ENCODE data around the gene MAP1LC3B2.

The MAP1LC3B2 gene

DNA sequence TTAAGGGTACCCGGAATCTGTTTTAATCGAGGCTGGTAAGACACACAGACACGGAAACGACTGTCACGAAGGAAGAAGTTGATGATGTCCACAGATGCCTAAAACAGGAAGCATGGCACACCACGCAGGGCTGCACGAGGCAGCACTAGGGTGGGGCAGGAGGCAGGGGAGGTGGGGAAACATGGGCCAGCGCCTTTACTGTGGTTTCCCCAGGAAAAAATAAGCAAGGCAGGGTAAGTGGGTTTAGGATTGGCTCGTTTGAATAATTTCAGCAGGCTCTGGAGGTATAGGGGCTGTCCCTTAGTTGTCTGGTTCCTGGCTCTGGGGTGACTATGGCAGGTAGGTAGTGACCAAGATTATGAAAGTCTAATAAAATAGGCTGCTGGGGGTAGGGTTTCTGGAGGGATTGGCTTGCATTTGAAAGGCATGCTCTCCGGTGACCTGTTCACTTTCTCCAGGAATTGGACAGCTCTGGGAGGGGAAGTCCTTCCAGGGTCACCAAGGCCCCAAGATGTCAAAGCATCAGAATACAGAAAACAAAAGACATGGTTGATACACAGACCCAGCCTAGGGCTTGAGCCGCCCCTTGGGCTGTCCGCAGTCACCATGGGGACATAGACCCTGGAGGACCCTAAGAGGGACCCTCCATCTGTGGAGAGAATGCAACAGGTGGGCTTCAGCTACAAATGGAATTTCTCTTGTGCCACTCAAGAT, 35.3 kb downstream of the MAP1LC3B2 start:
- H3K4me3 Mint-ChIP-seq: peak overlapping the region; percentile 31
- peaks cover 46% of the 10 kb centered on the region for H3K4me1 Mint-ChIP-seq
- no peaks in the 10 kb centered on the region for H3K27me3 Mint-ChIP-seq
- H3K36me3 Mint-ChIP-seq: no peaks in the 10 kb centered on the region
- H3K9me3 Mint-ChIP-seq: no peaks in the 10 kb centered on the region
- peak overlapping the region; percentile 79 for H3K27ac Mint-ChIP-seq

DNA sequence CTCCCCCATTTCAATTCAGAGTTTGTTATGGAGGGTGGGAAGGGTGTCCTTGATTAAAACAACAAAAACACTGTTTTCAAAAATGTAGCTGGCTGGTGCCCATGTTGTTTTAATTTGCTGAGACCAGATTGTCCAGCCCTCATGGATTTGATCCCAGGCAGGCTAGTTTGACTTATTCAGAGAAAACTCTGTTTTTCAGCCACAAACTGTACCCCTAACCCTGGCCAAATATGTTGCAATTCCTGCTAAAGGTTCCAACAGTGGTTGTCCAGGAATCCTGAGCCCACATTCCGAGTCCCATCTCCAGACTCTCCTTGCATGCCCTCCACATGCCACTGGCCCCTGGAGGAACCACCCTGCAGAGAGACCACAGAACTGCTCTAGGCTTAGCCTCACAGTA, 36.0 kb downstream of the MAP1LC3B2 start:
- H3K27ac Mint-ChIP-seq: no peak overlapping the region
- H3K36me3 Mint-ChIP-seq: no peaks in the 10 kb centered on the region
- H3K4me3 Mint-ChIP-seq: no peak overlapping the region
- H3K27me3 Mint-ChIP-seq: no peaks in the 10 kb centered on the region
- H3K9me3 Mint-ChIP-seq: no peaks in the 10 kb centered on the region
- peaks cover 49% of the 10 kb centered on the region for H3K4me1 Mint-ChIP-seq

DNA sequence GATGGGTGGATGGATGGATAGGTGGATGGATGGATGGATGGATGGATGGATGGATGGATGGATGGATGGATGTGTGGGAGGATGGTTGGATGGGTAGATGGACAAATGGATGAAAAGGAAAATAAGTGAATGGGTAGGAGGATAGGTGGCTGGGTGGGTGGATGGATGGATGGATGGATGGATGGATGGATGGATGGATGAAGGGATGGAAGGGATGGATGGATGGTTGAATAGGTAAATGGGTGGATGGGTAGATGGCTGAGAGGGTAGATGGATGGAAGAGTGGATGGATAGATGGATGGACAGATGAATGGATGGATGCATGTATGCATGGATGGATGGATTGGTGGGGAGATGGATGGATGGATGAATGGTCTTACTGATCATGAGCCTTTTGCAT, 36.5 kb downstream of the MAP1LC3B2 start:
- Mint-ChIP-seq H3K4me1 (peaks cover 49% of the 10 kb centered on the region), H3K9me3 (no peaks in the 10 kb centered on the region), H3K27me3 (no peaks in the 10 kb centered on the region), H3K27ac (no peak overlapping the region), H3K36me3 (no peaks in the 10 kb centered on the region), H3K4me3 (no peak overlapping the region)

DNA sequence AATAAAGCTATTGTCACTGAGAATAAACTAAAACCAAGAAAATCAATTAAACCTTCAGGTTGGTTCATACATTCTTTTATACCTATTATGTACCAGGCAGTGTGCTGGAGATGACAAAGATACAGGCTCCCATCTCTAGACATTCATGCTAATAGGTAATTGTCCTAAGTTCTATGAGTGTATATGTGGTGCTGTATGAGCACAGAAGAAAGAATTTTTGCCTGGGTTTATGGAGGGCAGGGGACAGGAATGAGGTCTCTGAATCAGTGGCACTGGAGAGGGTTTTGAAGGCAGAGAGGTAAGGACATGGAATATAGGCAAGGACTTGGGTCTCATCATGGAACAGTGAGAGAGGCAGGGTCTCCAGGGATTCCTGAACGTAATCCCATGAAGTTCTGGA, 38.7 kb downstream of the MAP1LC3B2 start:
- no peak overlapping the region for H3K27ac Mint-ChIP-seq
- H3K9me3 Mint-ChIP-seq: no peaks in the 10 kb centered on the region

DNA sequence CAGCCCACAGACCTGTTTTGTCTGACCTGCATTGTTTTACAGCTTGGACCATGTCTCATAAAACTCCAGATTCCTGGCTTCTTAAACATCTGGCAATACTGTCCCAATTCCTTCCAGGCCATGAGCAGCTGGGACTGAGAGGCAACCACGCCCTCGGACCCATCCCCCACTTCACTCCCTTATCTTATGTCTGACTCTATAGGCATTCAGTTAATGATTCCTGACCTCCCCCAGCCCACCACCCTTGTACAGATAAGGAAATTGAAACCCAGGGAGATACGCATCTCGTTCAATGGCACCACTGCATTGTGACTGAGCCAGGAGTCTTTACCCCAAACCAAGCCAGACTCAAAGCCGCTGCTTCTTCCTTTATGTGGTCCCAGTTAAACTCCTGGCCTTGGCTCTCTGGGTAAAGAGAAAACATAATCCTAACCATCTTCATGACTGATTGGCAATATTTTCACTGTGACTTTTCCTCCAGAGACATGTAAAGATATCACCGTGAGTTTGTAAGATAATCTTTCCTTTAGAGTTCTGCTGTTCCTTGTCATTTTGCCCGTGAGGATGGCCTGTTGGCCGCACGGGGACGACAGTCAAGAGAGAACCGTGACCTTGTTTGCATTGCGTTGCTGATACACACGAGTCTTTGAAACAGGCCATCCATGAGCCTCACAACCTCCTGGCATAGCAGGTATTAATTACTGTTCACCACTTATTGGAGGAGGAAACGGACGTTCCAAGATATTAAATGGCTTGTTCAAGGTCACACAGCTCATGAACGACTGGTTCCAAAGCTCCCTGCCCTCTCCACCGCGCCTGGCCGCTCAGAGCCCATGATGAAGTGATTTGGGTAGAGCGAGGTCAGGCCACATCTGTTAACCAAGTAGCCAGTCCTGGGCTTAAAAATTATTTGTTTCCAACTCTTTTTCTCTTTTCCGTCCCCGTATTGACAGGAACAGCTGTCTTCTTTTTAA, 39.4 kb downstream of the MAP1LC3B2 start:
- Mint-ChIP-seq H3K9me3 (no peaks in the 10 kb centered on the region), H3K4me1 (peaks cover 37% of the 10 kb centered on the region), H3K4me3 (no peak overlapping the region), H3K27ac (no peak overlapping the region), H3K27me3 (no peaks in the 10 kb centered on the region), H3K36me3 (no peaks in the 10 kb centered on the region)

More for the DNA sequence above, 38.7 kb downstream of the MAP1LC3B2 start:
- no peak overlapping the region for H3K4me3 Mint-ChIP-seq
- no peaks in the 10 kb centered on the region for H3K27me3 Mint-ChIP-seq
- no peaks in the 10 kb centered on the region for H3K36me3 Mint-ChIP-seq
- peaks cover 37% of the 10 kb centered on the region for H3K4me1 Mint-ChIP-seq

DNA sequence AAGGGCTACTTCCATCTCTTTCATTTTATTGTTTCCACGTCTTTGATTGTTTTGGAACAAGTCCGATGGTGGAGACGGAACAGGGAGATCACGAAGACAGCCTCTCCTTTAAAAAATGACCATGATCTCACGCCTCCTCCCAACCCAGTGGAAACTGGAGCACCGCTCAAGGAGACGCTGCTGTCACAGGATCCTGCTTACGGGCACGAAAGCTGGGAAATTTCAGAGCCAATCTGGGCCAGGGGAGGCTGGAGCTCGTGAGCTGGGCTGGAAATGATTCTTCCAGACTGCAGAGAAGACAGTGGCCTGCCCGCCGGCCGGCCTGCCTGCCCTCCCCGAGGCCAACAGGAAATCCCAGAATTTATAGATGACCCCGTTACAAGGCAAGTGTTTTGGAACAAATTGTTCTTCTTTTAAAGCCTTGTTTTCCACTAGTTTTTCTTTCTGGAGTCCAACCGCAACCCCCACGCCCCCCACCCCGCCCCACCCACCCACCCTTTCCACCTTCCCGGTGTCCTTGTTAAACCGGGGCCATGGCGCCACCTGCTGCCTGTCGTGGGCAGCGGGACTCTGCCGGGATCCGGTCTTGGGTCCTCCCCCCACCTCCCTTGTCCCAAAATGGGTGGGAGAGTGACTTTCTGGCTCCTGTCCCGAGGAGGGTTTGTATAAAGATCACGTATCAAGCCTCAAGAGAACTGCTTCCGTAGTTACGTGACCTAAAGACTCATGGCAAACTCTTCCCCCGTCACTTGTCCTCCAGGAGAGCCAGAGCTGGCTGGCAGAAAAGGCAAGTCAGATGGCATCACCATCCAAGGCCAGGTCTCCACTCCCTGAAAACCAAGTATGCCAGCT, 40.3 kb downstream of the MAP1LC3B2 start:
- no peak overlapping the region for H3K4me3 Mint-ChIP-seq
- H3K27me3 Mint-ChIP-seq: no peaks in the 10 kb centered on the region
- no peaks in the 10 kb centered on the region for H3K36me3 Mint-ChIP-seq
- H3K9me3 Mint-ChIP-seq: no peaks in the 10 kb centered on the region
- peaks cover 30% of the 10 kb centered on the region for H3K4me1 Mint-ChIP-seq
- peak overlapping the region; percentile 55 for H3K27ac Mint-ChIP-seq

DNA sequence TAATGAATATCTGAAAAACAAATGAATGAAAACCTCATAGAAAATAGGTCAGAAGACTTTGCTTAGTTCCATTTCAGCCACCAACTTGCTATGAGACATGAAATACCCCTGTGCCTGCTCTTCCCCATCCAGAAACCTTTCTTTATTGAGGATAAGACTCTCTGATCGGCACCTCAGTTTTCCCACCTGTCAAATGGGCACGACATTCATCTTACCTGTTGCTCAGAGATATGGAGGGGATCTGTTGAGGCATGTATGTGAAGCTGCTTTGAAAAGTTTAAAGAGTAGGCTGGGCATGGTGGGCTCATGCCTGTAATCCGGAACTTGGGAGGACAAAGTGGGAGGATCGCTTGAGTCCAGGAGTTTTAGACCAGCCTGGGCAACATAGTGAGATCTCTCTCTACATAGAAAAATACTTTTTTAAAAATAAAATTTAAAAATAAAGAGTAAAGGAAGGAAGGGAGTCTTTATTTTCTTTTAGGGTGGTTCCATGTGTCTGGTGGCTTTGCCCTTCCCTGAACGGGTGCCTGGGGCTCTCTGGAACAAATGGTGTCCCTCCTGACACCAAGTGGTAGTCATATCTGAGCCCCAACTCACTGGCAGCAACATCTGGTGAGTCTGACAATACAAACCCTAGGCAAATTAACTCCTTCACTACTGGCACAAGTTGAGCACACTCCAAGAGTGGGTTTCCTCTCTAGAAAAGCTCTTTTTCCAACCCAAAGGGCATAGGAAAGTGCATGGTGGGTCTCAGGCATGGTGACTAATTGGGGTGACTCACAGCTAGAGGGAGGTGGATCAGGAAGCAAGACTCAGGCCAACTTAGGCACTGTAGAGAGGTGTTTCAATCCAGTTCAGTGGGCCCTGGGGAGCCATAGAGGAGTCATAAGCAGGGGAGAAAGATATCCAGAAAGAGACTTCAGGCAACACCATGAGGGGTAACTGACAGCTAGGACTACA, 42.1 kb downstream of the MAP1LC3B2 start:
- no peaks in the 10 kb centered on the region for H3K36me3 Mint-ChIP-seq

DNA sequence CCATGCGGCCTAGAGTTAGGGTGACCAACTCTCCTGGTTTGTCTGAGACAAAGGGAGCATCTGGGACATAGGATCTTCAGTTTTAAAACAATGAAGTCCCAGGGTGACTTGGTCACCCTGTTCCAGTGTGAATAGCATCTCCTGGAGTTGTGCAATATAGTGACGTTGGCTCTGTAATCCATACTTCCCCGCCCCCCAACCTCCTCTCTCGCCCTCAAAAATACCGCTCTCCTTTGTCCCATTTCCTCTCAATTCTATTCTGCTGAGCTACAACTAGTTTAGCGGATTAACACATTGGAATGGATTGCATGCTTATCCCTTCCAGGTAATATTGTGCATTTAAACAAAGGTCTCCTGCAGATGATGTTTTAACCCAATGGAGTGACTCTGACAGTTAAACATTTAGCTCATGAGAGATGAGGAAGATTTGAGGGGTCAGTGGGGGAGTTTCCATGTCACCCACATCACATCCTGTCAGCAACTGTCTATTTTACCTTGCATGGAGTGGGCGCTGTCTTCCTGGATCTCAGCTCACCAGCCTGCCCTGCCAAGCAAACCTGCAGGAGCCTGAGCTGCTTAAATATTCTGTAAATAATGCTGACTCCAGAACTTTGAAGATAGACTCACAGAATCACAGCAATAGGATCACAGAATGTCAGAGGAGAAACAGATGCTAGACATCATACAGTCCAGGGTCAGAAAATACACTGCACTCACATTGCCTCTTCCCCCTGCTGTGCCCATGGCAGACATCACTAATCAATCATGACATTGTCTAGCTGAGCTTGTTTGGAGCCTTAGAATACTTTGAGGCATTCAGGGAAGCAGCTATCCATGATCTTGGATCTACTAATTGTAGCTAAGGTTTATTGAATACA, 43.0 kb downstream of the MAP1LC3B2 start:
- peaks cover 15% of the 10 kb centered on the region for H3K4me1 Mint-ChIP-seq
- H3K27me3 Mint-ChIP-seq: no peaks in the 10 kb centered on the region
- H3K4me3 Mint-ChIP-seq: no peak overlapping the region
- H3K27ac Mint-ChIP-seq: no peak overlapping the region
- H3K36me3 Mint-ChIP-seq: no peaks in the 10 kb centered on the region
- H3K9me3 Mint-ChIP-seq: no peaks in the 10 kb centered on the region

More for the DNA sequence above, 42.1 kb downstream of the MAP1LC3B2 start:
- Mint-ChIP-seq H3K9me3 (no peaks in the 10 kb centered on the region), H3K27ac (no peak overlapping the region), H3K4me1 (peaks cover 15% of the 10 kb centered on the region), H3K27me3 (no peaks in the 10 kb centered on the region), H3K4me3 (no peak overlapping the region)

DNA sequence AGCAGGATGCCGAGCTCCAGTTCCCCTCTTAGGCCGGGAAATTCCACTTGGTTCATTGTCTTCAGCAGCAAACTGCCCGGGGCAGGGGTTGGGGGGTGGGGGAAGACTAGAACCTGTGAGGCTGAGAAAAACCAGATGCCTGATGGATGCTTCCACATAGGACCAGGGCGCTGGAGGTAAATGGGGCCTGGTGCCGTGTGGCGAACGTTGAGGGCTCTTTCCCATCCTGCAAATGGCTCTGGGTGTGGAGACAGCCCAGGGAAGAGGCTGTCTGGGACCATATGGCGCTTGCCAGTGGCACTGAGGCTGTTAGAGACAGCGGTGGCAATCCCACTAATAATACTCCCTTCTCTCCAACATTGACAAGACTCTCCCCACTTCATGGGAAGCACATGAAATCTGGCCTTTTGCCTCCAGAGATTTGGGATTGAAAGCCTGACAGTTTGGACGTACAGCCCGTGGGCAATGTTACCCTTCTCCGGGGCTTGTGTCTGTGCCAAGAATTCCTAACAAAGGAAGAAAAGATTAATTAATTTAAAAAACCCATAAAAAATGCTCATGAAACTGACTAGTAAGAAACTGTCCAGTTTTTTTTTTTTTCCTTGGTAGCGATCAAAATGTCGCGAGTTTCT, 44.5 kb downstream of the MAP1LC3B2 start:
- H3K36me3 Mint-ChIP-seq: no peaks in the 10 kb centered on the region
- no peaks in the 10 kb centered on the region for H3K9me3 Mint-ChIP-seq
- H3K27ac Mint-ChIP-seq: no peak overlapping the region
- H3K27me3 Mint-ChIP-seq: no peaks in the 10 kb centered on the region
- peaks cover 7% of the 10 kb centered on the region for H3K4me1 Mint-ChIP-seq
- no peak overlapping the region for H3K4me3 Mint-ChIP-seq

DNA sequence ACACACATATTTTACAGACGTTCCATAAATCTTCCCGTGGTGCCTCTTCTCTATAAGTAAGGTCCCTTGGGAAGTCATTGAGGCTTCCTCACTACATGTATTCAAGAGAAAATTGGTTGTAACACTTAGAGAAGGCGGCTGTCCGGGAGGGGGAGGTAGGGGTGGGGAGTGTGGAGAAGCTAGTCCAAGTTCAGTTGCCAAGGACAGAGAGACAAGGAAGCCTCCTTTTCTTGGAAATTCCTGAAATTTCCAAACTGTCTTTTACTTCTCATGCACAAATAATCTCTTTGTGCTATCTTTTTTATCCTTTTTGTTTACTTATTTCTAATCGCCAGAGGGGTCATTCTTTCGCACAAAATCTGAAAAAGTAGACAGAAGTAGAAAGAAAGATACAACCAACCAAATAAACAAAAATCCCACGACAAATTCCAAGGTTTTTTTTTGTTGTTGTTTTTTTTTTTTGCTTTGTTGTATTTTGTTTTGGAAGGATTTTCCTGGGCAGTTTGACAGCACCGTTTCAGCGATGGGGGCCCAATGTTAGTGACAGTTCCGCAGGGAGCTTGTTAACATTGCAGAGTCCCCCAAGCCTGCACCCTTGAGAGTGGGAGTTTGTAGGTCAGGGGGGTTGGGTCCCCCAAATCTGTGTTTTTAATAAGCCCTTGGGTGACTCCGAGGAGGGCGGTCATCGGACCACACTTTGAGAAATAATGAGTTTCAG, 45.2 kb downstream of the MAP1LC3B2 start:
- H3K4me3 Mint-ChIP-seq: no peak overlapping the region

DNA sequence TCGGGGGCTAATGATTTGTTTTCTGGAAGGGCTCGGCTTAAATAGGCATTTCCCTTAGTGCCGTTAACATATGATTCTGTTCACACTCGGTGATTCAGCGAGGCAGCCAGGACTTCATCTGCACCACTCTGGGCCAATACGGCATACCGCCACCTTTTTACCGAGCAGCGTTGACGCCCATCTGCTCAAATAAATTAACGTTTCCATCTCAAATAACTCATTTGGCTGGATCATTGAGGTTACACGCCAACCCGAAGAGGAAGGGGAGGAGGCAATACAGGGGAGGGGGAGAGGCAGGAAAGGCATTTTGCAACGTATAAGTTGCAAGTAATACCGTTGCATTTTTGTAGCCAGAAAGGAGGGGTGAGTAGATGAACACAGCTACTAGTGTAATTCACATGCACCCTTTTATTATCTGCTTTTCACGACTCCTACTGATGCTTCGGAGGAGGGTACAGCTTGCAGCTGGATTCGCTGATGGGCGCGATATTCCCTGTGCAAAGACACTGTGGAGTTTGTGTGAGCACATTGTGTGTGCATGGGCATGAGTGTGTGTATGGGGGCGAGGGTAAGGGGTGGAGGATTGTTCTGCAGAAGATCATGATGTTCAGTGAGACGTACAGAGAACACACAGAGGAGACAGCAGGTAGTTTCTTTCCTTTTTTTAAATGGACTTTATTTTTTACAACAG, 45.9 kb downstream of the MAP1LC3B2 start:
- Mint-ChIP-seq H3K36me3 (no peaks in the 10 kb centered on the region), H3K27me3 (no peaks in the 10 kb centered on the region), H3K9me3 (no peaks in the 10 kb centered on the region), H3K27ac (peak overlapping the region; percentile 37), H3K4me1 (no peaks in the 10 kb centered on the region), H3K4me3 (no peak overlapping the region)

More for the DNA sequence above, 45.2 kb downstream of the MAP1LC3B2 start:
- Mint-ChIP-seq H3K27me3 (no peaks in the 10 kb centered on the region), H3K4me1 (peaks cover 4% of the 10 kb centered on the region), H3K27ac (no peak overlapping the region), H3K9me3 (no peaks in the 10 kb centered on the region), H3K36me3 (no peaks in the 10 kb centered on the region)

DNA sequence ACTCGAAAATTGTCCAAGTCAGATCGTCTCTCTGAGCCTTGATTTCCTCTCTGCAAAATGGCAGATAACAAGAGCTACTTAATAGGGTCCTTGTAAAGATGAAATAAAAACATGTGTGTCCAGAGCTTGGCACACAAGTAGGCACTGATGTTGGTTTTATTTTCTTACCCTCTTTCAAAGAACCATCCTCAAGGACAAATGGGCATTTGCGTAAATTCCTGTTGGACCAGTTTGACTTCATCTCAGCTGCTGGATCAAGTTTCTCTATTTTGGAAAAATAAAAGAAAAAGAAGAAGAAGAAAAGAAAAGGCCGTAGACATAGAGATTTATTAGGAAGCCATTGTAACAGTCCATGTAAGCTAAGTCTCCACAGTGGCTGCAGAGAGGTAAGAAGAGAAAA, 47.2 kb downstream of the MAP1LC3B2 start:
- Mint-ChIP-seq H3K4me1 (no peaks in the 10 kb centered on the region), H3K4me3 (no peak overlapping the region), H3K36me3 (no peaks in the 10 kb centered on the region), H3K9me3 (no peaks in the 10 kb centered on the region), H3K27ac (no peak overlapping the region), H3K27me3 (no peaks in the 10 kb centered on the region)
